Neural progenitor cell (in vitro differentiated cells): ENCODE results near the gene CCSER1.

Source experiments
- CTCF ChIP-seq: fragments of 200-600 bp; sonication (generic); IDR thresholded peaks from 2 replicates; pipeline ENCODE4 v1.5.1; 2017; ENCODE audit warnings: antibody characterized with exemption, mild to moderate bottlenecking
- EZH2phosphoT487 ChIP-seq: fragments of 200-600 bp; sonication (generic); IDR thresholded peaks from 2 replicates; pipeline ENCODE4 v1.6.1; 2017; ENCODE audit warnings: antibody characterized with exemption

GRCh38 chr4:90889171-90889570 lies 762.0 kb downstream of the CCSER1 start:
- TF ChIP-seq CTCF, result no peak
- TF ChIP-seq EZH2phosphoT487, result no peak
